ENCODE data around the gene ACOXL.

The ACOXL gene

DNA sequence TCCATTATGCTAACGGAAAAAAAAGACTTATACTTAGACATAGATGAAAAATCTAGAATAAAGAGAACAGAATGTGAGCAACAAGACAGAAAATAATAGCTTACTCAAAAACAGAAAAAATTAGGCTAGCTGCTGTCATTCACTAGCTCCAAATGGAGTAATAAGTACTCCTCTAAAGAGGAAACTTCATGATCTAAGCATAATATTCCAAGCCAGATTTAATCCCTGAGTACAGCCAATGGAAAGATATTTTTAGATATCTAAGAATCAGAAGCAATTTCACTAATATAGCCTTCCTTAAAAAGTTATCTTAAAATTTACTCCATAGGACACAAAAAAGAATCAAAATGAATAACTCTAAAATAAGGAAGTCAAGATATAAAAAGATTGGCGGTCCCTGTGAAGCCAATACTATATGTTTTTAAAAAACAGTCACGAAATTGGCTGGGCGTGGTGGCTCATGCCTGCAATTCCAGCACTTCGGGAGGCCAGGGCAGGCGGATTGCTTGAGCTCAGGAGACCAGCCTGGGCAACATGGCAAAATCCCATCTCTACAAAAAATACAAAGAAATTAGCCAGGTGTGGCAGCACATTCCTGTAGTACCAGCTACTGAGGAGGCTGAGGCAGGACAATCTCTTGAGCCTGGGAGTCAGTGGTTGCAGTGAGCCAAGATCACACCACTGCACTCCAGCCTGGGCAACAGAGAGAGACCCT, 265.1 kb downstream of the ACOXL start:
- intact Hi-C loops (cut with DNase I) = no loop called here
- DNase-seq = no peak

GRCh38 chr2:110998311-110998710, 265.9 kb downstream of the ACOXL start:
- intact Hi-C loops (cut with DNase I) = no loop called here
- no peak for DNase-seq

DNA sequence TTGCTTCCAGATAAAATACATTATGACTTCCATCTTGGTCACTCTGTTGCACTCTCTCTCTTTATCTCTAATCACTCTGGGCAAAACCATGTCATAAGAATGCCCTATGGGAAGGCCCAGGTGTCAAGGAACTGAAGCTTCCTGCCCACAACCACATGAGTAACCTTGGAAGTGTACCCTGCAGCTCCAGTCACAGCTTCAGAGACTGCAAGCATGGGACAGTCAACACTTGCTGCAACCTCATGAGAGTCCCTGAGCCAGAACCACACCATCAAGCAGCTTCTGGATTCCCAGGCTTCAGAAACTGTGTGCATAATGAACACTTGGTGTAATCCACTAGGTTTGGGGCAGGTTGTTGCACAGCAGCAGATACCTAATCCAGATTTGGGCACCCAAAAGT, 267.3 kb downstream of the ACOXL start:
- intact Hi-C loops (cut with DNase I) = no loop called here
- DNase-seq = no peak

- no peak for DNase-seq
- intact Hi-C loops (cut with DNase I) = no loop called here
These were observed 272.9 kb downstream of the ACOXL start for GRCh38 chr2:111005307-111005706.

DNA sequence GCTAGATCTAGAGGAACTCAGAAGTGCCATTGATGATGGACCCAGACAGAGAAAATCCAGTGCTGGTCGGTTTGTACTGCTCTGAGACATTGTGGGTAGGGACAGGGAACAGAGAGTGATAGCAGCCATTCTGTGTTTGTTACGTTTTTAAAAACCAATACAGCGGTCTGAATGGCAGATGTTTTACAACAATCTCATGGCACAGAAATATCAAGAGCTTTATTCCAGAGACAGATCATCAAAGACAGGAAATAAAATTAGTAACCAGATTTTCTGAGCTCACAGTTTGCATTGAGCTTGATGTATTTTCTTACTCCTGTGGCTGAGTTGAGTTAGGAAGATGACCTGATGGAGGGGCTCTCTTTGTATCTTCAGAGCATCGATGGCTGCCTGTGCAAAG, 273.4 kb downstream of the ACOXL start:
- intact Hi-C loops (cut with DNase I) = no loop called here
- no peak for DNase-seq

DNA sequence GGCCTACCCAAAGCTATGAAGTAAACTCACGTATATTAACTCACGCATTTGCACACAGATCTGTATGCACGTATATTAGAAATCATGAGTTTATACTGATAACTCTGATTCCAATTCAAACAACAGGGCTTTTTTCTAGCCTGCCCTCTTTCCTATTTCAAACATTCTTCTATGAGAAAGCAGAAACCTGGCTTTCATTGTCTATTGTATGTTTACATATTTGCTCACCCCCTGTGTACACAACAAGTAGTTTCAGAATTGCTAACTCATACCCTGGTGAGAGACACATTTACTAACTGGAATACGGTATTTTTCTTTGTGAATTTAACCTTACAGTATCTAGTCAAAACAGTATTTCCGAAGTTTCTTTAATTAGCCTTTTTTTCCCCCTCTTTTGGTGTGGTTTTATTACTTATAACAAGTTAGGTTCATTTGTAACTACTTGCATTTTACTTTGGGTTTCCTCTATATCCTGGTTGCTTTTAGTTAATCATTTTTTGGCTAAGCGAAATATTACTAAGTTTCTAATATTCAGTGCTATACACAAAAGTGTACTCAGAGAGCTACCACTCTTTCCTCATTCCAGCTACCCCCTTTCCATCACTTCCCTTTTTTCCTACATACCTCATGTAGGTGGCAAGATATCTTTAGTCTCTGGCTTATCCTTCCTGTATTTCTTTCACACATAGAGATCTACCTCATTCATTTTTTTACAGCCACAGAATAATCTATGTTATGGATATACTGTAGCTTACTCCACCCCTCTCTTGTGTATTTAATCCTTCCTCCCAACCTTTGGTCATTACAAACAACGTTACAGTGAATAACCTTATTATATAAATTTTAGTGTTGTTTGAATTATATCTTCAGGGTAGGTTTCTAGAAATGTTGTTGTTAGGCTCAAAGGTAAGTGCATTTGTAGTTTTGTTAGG, 275.6 kb downstream of the ACOXL start:
- no peak for DNase-seq
- intact Hi-C loops (cut with DNase I) = no loop called here

DNA sequence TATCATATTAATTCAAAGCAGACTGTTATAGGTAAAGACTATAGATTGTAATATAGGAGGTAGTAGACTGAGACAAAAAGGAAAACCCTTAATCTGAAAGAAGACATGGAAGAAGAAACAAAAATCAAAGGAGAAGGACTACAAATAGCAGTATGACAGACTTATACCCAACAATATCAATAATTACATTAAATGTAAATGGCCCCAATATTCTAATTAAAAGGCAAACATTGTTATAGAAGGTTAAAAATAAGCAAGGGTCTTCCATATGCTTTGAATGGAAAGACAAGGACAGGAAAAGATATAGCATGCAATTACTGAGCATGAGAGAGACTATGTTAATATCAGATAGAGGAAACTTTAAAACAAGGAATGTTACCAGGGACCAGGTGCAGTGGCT, 278.8 kb downstream of the ACOXL start:
- DNase-seq = no peak
- intact Hi-C loops (cut with DNase I) = no loop called here

DNA sequence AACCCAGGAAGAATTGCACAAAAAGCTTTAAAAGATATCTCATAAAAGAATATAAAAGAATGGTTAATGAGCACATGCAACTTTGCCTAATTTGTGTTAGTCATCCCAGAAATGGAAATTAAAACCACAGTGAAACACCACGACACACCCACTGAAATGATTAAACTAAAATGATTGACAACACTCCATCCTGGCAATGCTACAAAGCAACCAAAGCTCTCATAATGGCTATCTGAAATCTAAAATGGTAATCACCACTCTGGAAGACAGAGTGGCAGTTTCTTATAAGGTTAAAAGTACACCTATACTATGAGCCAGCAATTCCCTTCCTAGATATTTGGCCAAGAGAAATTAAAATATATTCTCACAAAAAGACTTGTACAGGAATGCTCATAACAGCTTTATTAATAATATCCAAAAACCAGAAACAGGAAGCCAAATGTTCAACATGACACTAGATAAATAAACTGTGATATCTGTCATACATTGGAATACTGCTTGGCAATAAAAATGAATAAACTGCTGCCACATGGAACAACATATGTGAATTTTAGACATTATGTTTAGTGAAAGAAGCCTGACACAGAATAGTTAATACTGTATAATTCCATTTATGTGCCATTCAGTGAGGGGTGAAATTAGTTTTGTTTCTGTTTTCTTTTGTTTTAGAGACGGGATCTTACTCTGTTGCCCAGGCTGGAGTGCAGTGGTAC, 283.1 kb downstream of the ACOXL start:
- intact Hi-C loops (cut with DNase I) = no loop called here
- no peak for DNase-seq

DNA sequence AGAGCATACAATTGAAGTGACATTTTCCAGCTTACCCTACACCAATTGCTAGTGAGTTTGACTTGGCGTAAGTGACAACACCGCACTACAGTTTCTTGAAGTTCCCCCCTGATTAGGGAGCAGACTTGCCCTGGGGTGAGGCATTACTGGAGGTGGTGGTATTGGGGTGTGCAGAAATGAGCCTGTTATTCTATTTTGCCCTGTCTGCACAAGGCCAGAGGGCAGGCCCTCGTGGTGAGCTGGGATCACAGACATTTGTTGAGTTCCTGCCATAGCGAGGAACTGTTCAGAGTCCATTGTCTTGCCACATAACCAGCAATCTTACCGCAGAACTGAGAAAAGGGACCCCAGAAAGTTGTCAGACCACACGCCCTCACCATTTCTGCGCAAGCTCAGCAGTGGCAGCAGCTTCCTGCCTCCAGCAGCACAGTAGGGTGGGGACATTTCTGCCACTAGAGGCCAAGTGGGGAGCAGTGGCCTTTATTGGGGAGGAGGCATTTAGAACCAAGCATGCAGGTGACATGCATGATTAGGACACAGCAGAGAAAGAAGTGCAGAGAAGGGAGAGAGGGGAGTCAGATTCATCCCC, 284.8 kb downstream of the ACOXL start:
- intact Hi-C loops (cut with DNase I) = no loop called here

DNA sequence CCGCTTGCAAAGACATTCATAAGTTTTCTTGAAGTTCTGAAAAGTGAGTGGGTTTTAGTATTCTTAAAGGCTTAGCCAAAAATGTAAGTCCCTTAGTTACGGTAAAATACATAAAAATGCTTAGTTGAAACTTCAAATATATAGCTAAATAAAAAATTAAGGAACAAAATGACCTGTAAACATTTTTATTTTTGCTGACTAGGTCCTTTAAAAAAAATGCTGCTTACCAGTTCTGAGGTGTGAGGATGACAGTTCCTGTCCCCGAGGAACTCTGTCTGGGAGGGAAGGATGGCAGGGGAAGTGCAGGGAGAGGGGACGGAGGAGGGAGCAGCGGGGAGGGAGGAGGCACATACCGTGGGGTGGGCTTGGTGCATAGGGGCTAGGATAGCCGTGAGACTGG, 285.5 kb downstream of the ACOXL start:
- intact Hi-C loops (cut with DNase I) = no loop called here
- no peak for DNase-seq

More for the DNA sequence above, 284.8 kb downstream of the ACOXL start:
- DNase-seq = no peak

- intact Hi-C loops (cut with DNase I) = no loop called here
- DNase-seq = no peak
These were observed 287.0 kb downstream of the ACOXL start for GRCh38 chr2:111019381-111019780.

DNA sequence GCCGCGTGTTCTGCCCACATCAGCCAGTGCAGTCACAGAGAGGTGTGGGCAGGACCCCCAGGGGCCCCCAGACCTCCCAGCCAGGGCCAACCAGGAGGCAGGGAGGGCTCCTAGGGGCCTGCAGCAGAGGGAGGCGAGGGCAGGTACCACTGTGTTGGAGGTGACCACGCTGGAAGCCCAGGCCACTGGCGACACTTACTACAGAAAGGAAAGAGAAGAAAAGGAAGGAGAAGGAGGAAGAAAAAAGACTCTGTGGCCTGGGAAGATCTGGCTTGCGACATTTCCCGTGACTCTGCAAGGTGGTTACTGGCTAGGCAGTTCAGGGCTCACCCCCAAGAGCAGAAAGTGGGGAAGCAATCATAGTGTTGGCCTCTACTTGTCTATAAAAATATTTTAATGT, 290.3 kb downstream of the ACOXL start:
- intact Hi-C loops (cut with DNase I) = no loop called here
- DNase-seq = no peak

DNA sequence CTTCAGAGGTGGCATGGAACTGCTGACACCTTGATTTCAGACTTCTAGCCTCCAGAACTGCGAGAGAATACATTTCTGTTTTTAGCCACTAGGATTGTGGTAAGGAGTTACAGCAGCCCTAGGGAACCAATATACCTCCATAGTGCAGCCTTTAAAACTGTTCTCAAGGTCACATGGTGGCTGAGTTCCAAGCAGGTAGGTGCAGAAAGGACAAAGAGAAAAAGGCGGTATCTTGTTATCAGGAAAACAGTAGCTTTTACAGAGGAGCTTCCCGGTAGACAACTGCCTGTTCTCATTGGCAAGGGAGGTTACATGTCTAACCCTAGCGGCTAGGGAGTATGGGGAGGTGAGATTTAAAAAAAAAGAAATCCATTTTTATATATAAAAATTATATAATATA, 292.1 kb downstream of the ACOXL start:
- intact Hi-C loops (cut with DNase I) = no loop called here
- no peak for DNase-seq

GRCh38 chr2:111025288-111025687, 292.9 kb downstream of the ACOXL start:
- intact Hi-C loops (cut with DNase I) = no loop called here
- DNase-seq = no peak

GRCh38 chr2:111028720-111029119, 296.3 kb downstream of the ACOXL start:
- DNase-seq = no peak
- intact Hi-C loops (cut with DNase I) = no loop called here

DNA sequence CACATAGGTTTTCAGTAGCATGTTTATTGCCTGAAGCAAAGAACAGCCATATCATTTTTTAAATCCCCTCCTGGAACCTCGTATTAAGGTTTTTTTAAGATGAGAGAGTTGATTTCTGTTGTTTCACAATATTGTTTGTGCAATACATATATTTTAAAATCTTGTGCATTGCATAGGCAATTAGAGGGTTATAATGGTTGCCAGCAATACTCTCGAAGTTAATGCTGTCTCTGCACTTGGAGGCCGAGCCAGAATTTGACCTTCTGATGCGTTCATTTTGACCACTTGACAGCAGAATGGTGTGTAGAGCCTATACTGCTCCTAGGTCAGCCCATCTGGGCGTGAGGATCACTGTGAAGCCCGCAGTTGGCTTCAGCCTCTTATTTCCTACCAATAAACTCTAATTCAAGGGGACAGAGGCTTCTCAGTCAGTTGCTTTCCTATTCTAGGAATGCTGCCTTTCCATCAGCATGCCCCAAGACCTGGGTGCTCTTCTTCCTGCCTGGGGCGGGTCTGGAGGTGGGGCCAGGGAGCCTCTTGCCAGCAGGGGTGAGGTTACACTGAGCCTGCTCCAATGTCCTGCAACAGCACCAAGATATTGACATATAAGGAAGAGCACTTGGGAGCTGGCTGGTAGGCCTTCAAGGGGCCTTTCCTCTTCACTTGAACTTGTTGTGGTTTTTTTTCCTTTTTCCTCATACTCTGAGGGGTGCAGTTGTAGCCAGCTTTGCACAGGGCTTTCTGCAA, 297.0 kb downstream of the ACOXL start:
- intact Hi-C loops (cut with DNase I) = no loop called here
- DNase-seq = no peak

DNA sequence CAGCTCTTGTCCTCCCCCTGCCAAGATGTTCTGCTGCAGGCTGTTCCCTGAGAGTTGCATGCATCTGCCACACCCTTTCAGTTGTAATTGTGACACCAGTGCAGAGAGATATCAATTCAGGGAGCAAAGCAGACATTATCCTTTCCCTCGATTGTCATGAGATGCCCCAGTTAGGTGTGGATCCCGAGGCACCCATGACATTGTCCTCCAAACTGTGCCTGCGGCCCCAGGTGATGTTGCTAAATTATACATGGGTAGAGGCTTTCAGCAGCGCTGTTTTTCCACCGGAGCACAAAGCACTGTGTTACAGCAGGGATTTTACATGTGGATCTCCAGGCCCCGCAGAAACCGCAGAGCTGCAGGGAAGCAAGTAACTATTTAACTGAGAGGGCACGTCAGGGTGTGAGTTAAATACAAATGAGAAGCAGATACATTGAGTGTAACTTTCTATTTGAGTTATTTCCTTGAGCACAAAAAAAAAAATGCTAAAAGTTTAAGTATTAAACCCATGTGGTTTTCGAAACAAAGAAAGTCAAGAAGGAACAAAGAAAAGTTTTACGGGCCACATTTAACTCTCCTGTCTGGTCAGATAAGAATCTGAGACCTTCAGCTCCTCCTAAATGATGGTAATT, 298.0 kb downstream of the ACOXL start:
- intact Hi-C loops (cut with DNase I) = no loop called here
- no peak for DNase-seq

DNA sequence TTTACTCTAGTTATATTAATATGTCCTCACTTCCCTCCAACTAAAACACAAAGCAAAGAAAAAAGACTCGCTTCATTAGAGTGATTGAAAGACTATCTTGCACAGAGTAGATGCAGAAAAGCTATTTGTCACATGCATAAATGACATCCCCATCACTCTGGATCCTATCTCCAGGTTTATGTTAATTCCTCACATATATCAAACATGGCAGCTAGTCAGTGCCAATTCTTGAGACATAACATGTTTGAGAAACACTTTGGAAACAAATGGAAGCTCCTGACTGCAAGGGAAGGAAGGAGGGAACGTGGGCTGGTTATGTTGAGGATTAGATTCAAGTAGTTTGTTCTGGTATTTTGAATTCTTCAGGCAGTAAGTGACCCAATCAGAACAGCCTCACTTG, 298.6 kb downstream of the ACOXL start:
- no peak for DNase-seq
- intact Hi-C loops (cut with DNase I) = no loop called here
